Ascending aorta (tissue), 2 donors: ENCODE data around the gene TSFM. TPM values are rescaled to one million over a fixed set of nuclear protein-coding genes. Genes with fewer than 3 reads are reported as not detected.

Source experiments
- DNase-seq, 2 donors: peaks; one replicate each; pipeline ENCODE4 v3.0.0-alpha.2; 2019; ENCODE audit warnings: low spot score in 2 of 2
- H3K27ac ChIP-seq, 2 donors: fragments of 200-600 bp; sonication (generic); one replicate each; pipeline ENCODE4 v1.5.1; 2016 to 2017; ENCODE audit warnings: mild to moderate bottlenecking in 1 of 2
- H3K27me3 ChIP-seq: fragments of 200-600 bp; sonication (generic); one replicate; pipeline ENCODE4 v1.5.1; 2017
- H3K36me3 ChIP-seq, 2 donors: fragments of 200-600 bp; sonication (generic); one replicate each; pipeline ENCODE4 v1.5.1; 2016
- H3K4me1 ChIP-seq, 2 donors: fragments of 200-600 bp; sonication (generic); one replicate each; pipeline ENCODE4 v1.5.1; 2016 to 2017; ENCODE audit warnings: mild to moderate bottlenecking in 1 of 2
- H3K4me3 ChIP-seq, 2 donors: fragments of 200-600 bp; sonication (generic); one replicate each; pipeline ENCODE4 v1.5.1; 2016 to 2017; ENCODE audit warnings: mild to moderate bottlenecking in 1 of 2
- H3K9me3 ChIP-seq, 2 donors: fragments of 200-600 bp; sonication (generic); one replicate each; pipeline ENCODE4 v1.5.1; 2016
- intact Hi-C: fragments of 100-400 bp; cut with DNase I; formaldehyde crosslinking; loops from one replicate; pipeline ENCODE4 v1.15.1; 2023
- total RNA-seq: library from RNA; depleted of rRNA; stranded (reverse); fragments of >200 nt; gene quantifications from one replicate; pipeline ENCODE4 v1.1.0, GENCODE V29; 2016
- TF ChIP-seq, protein P1 (sequence below), 3 experiments: fragments of 200-600 bp in 2 of 3; fragments of 450-650 bp in 1 of 3; sonication (generic) in 2 of 3; IDR thresholded peaks; one replicate each; pipeline ENCODE4 v1.5.1; 2016 to 2019; ENCODE audit warnings: antibody characterized with exemption in 3 of 3, mild to moderate bottlenecking in 1 of 3, moderate library complexity in 1 of 3

The TSFM gene
- total RNA-seq, 1 donor from 2014 or later: 46.8 TPM

GRCh38 chr12:57782243-57782607, 362 bp upstream of the TSFM start:
- Histone ChIP-seq H3K36me3 (peaks cover 14 to 18% of the 10 kb centered on the region in 2 donors), H3K4me1 (peaks cover 7 to 14% of the 10 kb centered on the region in 2 donors), H3K27ac (peak overlapping the region in 1 of 2 donors; percentile 13), H3K9me3 (no peaks in the 10 kb centered on the region), H3K4me3 (peak overlapping the region; percentile 77 to 97), H3K27me3 (no peaks in the 10 kb centered on the region)
- TF ChIP-seq, protein P1, sequence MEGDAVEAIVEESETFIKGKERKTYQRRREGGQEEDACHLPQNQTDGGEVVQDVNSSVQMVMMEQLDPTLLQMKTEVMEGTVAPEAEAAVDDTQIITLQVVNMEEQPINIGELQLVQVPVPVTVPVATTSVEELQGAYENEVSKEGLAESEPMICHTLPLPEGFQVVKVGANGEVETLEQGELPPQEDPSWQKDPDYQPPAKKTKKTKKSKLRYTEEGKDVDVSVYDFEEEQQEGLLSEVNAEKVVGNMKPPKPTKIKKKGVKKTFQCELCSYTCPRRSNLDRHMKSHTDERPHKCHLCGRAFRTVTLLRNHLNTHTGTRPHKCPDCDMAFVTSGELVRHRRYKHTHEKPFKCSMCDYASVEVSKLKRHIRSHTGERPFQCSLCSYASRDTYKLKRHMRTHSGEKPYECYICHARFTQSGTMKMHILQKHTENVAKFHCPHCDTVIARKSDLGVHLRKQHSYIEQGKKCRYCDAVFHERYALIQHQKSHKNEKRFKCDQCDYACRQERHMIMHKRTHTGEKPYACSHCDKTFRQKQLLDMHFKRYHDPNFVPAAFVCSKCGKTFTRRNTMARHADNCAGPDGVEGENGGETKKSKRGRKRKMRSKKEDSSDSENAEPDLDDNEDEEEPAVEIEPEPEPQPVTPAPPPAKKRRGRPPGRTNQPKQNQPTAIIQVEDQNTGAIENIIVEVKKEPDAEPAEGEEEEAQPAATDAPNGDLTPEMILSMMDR (IDR thresholded peaks at IDR 0.05): no peak
- DNase-seq: no peak
- intact Hi-C loops: loop anchor here (1.0 kb wide), 1 partner anchor 123 kb away; no protein-coding TSS in a partner anchor

GRCh38 chr12:57783466-57783801, 847 bp downstream of the TSFM start:
- no peak for DNase-seq
- Histone ChIP-seq H3K4me3 (peak overlapping the region; percentile 77 to 97), H3K27me3 (no peaks in the 10 kb centered on the region), H3K4me1 (peaks cover 7 to 14% of the 10 kb centered on the region in 2 donors), H3K9me3 (no peaks in the 10 kb centered on the region), H3K36me3 (peaks cover 26 to 28% of the 10 kb centered on the region in 2 donors), H3K27ac (no peak overlapping the region)
- TF ChIP-seq, protein P1 (IDR thresholded peaks at IDR 0.05): no peak
- intact Hi-C loops: no loop called here

DNA sequence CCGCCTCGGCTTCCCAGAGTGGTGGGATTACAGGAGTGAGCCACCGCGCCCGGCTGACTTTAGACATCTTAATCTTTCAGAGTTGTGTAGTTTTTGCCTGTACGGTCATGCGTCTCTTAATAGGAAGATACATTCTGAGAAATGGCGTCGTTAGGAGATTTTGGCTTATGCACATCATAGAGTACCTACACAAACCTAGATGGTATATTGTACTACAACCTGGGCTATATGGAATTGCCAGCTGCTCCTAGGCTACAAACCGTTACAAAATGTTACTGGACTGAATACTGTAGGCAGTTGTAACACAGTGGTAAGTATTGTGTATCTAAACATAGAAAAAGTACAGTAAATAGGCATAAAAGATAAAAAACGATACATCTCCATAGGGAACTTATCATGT, 1.3 kb downstream of the TSFM start:
- Histone ChIP-seq H3K36me3 (peaks cover 29 to 33% of the 10 kb centered on the region in 2 donors), H3K4me3 (peak overlapping the region in 1 of 2 donors; percentile 97), H3K9me3 (no peaks in the 10 kb centered on the region), H3K27ac (no peak overlapping the region), H3K4me1 (peaks cover 7 to 14% of the 10 kb centered on the region in 2 donors), H3K27me3 (no peaks in the 10 kb centered on the region)
- no peak for DNase-seq
- intact Hi-C loops: no loop called here
- TF ChIP-seq, protein P1 (IDR thresholded peaks at IDR 0.05): no peak

DNA sequence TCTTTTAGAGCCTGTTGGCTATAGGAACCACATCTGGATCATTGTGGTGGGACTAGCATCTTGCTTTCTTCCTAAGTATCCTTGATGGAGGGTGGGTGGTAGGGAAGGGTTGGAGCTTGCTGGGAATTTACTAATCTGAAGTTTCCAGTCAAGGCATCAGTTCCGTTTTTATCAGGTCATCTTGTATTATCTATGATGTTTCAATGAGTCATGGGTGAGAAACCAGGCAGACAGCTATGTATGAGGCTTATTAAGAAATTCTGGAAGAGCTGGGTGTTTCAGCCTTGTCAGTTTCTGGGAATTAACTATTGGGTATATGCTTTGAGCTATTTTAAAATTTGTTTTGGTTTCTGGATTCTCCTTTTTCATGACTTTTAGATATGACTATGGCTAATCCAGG, 11.3 kb downstream of the TSFM start:
- no peaks in the 10 kb centered on the region for H3K27me3 ChIP-seq

DNA sequence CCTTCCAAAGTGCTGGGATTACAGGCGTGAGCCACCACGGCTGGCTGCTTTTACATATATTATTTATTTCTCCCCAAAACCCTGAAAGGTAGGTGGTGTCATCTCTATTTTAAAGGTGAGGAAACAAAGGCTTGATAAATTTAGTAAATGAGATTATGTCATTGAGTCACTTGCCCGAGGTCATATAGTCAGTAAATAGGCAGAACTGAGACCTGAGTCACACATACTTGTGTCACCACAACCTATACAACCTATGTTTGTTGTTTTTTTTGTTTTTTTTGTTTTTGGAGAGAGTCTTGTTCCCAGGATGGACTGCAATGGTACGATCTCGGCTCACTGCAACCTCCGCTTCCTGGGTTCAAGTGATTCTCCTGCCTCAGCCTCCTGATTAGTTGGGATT, 12.8 kb downstream of the TSFM start:
- H3K27me3 ChIP-seq: no peaks in the 10 kb centered on the region
- H3K9me3 ChIP-seq: no peaks in the 10 kb centered on the region
- TF ChIP-seq, protein P1 (IDR thresholded peaks at IDR 0.05): no peak
- no peak overlapping the region for H3K4me3 ChIP-seq
- no peaks in the 10 kb centered on the region for H3K4me1 ChIP-seq
- no peak overlapping the region for H3K27ac ChIP-seq
- H3K36me3 ChIP-seq: peaks cover 68 to 73% of the 10 kb centered on the region in 2 donors
- DNase-seq: peak in 1 of 2 donors; percentile 16
- intact Hi-C loops: no loop called here

More for the DNA sequence above, 11.3 kb downstream of the TSFM start:
- Histone ChIP-seq H3K4me1 (no peaks in the 10 kb centered on the region), H3K9me3 (no peaks in the 10 kb centered on the region), H3K4me3 (no peak overlapping the region), H3K27ac (no peak overlapping the region), H3K36me3 (peaks cover 55 to 73% of the 10 kb centered on the region in 2 donors)
- intact Hi-C loops: no loop called here
- no peak for DNase-seq
- TF ChIP-seq, protein P1 (IDR thresholded peaks at IDR 0.05): no peak

- H3K9me3 ChIP-seq: no peaks in the 10 kb centered on the region
- intact Hi-C loops: no loop called here
- TF ChIP-seq, protein P1 (IDR thresholded peaks at IDR 0.05): no peak
- no peaks in the 10 kb centered on the region for H3K4me1 ChIP-seq
- no peaks in the 10 kb centered on the region for H3K27me3 ChIP-seq
- no peak overlapping the region for H3K27ac ChIP-seq
- H3K4me3 ChIP-seq: no peak overlapping the region
- no peak for DNase-seq
- H3K36me3 ChIP-seq: peaks cover 72 to 78% of the 10 kb centered on the region in 2 donors
Observed at GRCh38 chr12:57796996-57797395, 14.4 kb downstream of the TSFM start.
